ENCODE measurements around the gene ATG9B. TPM values are rescaled to one million over a fixed set of nuclear protein-coding genes. Genes with fewer than 3 reads are reported as not detected.
"Not testable (repeated sequence)": the region's sequence is repeated elsewhere in the genome, so short reads cannot be mapped to it uniquely, and the experiment has no call there.

ATG9B gene
- total RNA-seq, 1 donor from 2014 or later, result not detected

DNA sequence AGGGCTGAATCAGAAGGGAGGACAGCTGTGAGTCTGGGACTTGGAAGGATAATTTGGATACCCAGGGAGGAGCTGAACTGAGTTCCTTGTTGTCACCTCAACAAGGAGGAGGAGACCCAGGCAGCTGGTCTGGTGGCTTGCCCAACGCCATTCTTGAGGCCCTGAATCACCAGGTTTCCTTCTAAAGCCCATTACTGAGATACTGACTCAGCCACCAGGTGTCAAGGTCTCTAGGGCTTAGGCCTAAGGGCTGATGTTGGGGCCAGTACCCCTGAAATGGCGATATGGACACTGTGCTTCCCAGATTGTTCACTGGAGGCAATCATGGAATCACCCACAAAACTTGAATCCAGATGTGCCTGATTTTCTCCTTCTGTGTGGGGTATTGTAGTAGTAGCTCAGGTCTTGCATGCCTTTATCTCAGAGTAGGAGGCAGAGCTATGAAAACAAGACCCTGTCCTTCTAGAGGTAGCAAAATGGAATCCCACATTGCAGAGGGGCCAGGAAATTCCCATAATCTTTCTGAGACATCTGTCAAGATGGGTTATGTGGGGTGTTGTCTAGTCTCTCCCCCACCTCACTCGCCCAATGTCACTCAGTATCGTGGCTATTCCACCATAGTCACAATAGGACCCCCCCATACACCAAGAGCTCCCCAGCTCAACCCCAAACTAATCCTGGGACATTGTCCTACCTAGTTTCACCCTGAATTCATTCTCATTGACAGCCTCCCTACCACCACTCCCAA is 1.8 kb upstream of the ATG9B start:
- ATAC-seq (ENCODE audit: poor library complexity), result no peak
- intact Hi-C loops (cut with DNase I), result no loop called here
- DNase-seq, result no peak

GRCh38 chr7:151023232-151023631 is 1.1 kb downstream of the ATG9B start:
- intact Hi-C loops (cut with DNase I), result no loop called here
- ATAC-seq (ENCODE audit: poor library complexity) (no peak), DNase-seq (no peak)

- DNase-seq (no peak), ATAC-seq (ENCODE audit: poor library complexity) (no peak)
- intact Hi-C loops (cut with DNase I), result no loop called here
Observed at GRCh38 chr7:151020231-151020630, 4.1 kb downstream of the ATG9B start.

GRCh38 chr7:151019130-151019447 is 5.2 kb downstream of the ATG9B start:
- intact Hi-C loops (cut with DNase I), result no loop called here
- DNase-seq (no peak), ATAC-seq (ENCODE audit: poor library complexity) (peak; percentile 4)

- DNase-seq (no peak), ATAC-seq (ENCODE audit: poor library complexity) (peak; percentile 36)
- intact Hi-C loops (cut with DNase I), result no loop called here
Observed at GRCh38 chr7:151018421-151019129, 5.7 kb downstream of the ATG9B start.

DNA sequence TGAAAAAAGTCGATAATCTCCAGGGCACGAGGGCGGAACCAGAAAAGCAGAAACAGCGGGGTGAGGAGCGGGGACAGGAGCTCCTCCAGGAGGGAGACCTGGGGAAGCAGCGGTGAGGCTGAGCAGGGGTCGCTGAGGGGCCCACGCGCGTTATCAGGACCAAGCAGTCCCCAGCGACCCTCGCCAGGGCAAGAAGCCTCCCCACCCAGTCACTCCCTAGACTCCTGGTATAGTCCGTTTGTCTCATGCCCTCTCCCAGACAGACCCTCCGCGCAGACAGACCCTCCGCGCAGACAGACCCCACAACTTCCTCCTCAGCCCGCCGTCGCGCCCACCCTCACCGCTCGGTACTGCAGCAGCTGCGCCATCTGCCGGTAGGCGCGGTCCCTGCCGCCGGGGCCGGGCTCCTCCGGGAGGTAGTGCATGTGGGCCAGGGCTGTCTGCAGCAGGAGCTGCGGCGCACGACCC is 6.3 kb downstream of the ATG9B start:
- DNase-seq (peak; percentile 84), ATAC-seq (ENCODE audit: poor library complexity) (peak; percentile 74)
- intact Hi-C loops (cut with DNase I), result no loop called here

GRCh38 chr7:151017370-151017952 is 6.8 kb downstream of the ATG9B start:
- no peak for DNase-seq
- no peak for ATAC-seq (ENCODE audit: poor library complexity)
- intact Hi-C loops (cut with DNase I), result no loop called here

DNA sequence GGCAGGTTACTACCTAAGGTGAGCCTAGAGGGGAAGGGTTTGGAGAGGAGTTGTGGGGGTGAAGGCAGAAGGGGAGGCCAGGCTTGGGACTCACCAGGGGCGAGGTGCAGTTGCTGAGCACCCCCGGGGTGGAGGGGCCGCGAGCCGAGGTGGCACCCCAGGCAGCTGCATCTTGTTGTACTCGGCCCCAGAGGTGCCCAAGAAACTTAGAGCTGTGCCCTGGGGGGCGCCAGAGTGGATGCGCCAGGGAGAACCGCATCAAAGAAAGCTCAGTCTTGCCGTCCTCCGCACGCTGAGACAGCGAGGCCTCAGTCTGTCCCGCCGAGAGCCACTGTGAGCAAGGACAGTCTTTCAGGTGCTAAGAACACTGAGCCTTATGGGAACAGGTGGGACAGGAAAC is 7.4 kb downstream of the ATG9B start:
- no peak for ATAC-seq (ENCODE audit: poor library complexity)
- intact Hi-C loops (cut with DNase I), result no loop called here
- DNase-seq, result no peak

GRCh38 chr7:151016505-151016904 is 7.8 kb downstream of the ATG9B start:
- intact Hi-C loops (cut with DNase I), result no loop called here
- ATAC-seq (ENCODE audit: poor library complexity) (no peak), DNase-seq (no peak)

GRCh38 chr7:151015967-151016366 is 8.3 kb downstream of the ATG9B start:
- intact Hi-C loops (cut with DNase I), result no loop called here
- ATAC-seq (ENCODE audit: poor library complexity), result no peak
- no peak for DNase-seq

DNA sequence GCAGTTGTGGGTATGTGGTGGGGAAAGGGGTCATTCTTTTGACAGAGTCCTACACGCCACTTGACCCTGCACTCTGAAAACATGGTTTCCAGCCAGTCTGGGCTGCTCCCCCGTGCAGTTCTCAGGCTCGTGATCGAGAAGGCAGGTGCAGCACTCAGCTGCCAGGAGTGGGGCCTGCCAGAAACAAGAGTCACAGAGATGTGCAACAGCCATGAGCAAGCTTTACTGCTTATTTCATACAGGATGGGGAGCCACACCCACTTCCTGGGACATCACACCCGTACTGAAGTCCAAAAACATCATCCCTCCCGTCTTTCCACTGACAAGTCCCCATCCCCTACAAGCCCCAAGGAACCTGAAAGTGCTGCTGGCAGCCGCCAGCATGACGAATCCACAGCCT is 9.3 kb downstream of the ATG9B start:
- ATAC-seq (ENCODE audit: poor library complexity) (no peak), DNase-seq (no peak)
- intact Hi-C loops (cut with DNase I), result no loop called here

- ATAC-seq (ENCODE audit: poor library complexity) (peak; percentile 55), DNase-seq (peak; percentile 85)
- intact Hi-C loops (cut with DNase I), result no loop called here
Observed at GRCh38 chr7:151013733-151014497, 10.4 kb downstream of the ATG9B start.

GRCh38 chr7:151013356-151013732 is 10.9 kb downstream of the ATG9B start:
- DNase-seq (no peak), ATAC-seq (ENCODE audit: poor library complexity) (peak; percentile 28)
- intact Hi-C loops (cut with DNase I), result no loop called here

- ATAC-seq (ENCODE audit: poor library complexity) (peak; percentile 47), DNase-seq (no peak)
- intact Hi-C loops (cut with DNase I), result no loop called here
Observed at GRCh38 chr7:151012911-151013347, 11.4 kb downstream of the ATG9B start.

- intact Hi-C loops (cut with DNase I), result no loop called here
- ATAC-seq (ENCODE audit: poor library complexity), result no peak
Observed at GRCh38 chr7:151012031-151012692, 12.1 kb downstream of the ATG9B start.

GRCh38 chr7:151011616-151012015 is 12.7 kb downstream of the ATG9B start:
- intact Hi-C loops (cut with DNase I); ATAC-seq (ENCODE audit: poor library complexity); DNase-seq: not testable (repeated sequence)

More at GRCh38 chr7:151012031-151012692, 12.1 kb downstream of the ATG9B start:
- DNase-seq, result no peak

DNA sequence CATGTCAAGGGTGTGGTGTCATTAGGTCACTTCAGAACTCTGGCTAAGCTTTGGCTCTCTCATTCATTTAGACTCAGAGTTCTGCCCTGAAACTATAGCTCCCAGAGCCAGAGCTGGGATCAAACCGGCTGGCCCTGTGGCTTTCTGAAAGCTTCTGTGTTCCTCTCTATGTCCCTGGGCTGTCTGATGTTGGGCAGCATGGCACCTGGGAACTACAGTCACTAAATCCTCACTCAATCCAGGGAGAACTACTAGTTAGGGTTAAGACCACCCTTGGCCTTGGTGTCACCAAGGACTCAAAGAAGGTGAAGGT is 13.2 kb downstream of the ATG9B start:
- DNase-seq, result no peak
- ATAC-seq (ENCODE audit: poor library complexity), result no peak
- intact Hi-C loops (cut with DNase I), result no loop called here

GRCh38 chr7:151010307-151011096 is 13.8 kb downstream of the ATG9B start:
- DNase-seq (no peak), ATAC-seq (ENCODE audit: poor library complexity) (no peak)
- intact Hi-C loops (cut with DNase I), result no loop called here
